Mesendoderm (in vitro differentiated cells): ENCODE measurements around the gene PPIA.

Source experiments
- DNase-seq: peaks from one replicate; pipeline ENCODE4 v3.0.0; 2013
- H2AK5ac ChIP-seq: 2 replicates; pipeline ENCODE4 v1.6.1; 2013; ENCODE audit warnings: low read length, inconsistent platforms
- H2BK120ac ChIP-seq: 2 replicates; pipeline ENCODE4 v1.6.1; 2013; ENCODE audit warnings: low read depth, mild to moderate bottlenecking, low read length, moderate library complexity, mixed read lengths
- H2BK15ac ChIP-seq: replicated peaks from 2 replicates; pipeline ENCODE4 v1.6.1; 2013; ENCODE audit warnings: low read depth, mild to moderate bottlenecking, moderate library complexity
- H2BK5ac ChIP-seq: 2 replicates; pipeline ENCODE4 v1.6.1; 2013; ENCODE audit warnings: low read length, inconsistent platforms
- H3K18ac ChIP-seq: 2 replicates; pipeline ENCODE4 v1.6.1; 2013; ENCODE audit warnings: mild to moderate bottlenecking, low read length, mixed read lengths
- H3K23ac ChIP-seq: one replicate; pipeline ENCODE4 v1.6.1; 2013; ENCODE audit warnings: low read length
- H3K27ac ChIP-seq: 2 replicates; pipeline ENCODE4 v1.5.1; 2013; ENCODE audit warnings: low read depth, mild to moderate bottlenecking, inconsistent platforms, low read length, moderate library complexity
- H3K27me3 ChIP-seq: 2 replicates; pipeline ENCODE4 v1.6.1; 2013; ENCODE audit warnings: low read length, control low read depth, mild to moderate bottlenecking, inconsistent platforms; ENCODE audit not compliant: insufficient read depth, poor library complexity
- H3K36me3 ChIP-seq: 2 replicates; pipeline ENCODE4 v1.6.1; 2013; ENCODE audit warnings: low read length, inconsistent platforms; ENCODE audit not compliant: control insufficient read depth, insufficient read depth
- H3K4ac ChIP-seq: one replicate; pipeline ENCODE4 v1.6.1; 2013; ENCODE audit warnings: low read depth, mild to moderate bottlenecking, low read length, moderate library complexity
- H3K4me1 ChIP-seq: 2 replicates; pipeline ENCODE4 v1.6.1; 2013; ENCODE audit warnings: low read depth, low read length, inconsistent platforms; ENCODE audit not compliant: control insufficient read depth
- H3K4me2 ChIP-seq: 2 replicates; pipeline ENCODE4 v1.6.1; 2013; ENCODE audit warnings: low read length
- H3K4me3 ChIP-seq: 2 replicates; pipeline ENCODE4 v1.5.1; 2013; ENCODE audit warnings: mild to moderate bottlenecking, low read length
- H3K56ac ChIP-seq: one replicate; pipeline ENCODE4 v1.6.1; 2013; ENCODE audit warnings: low read length
- H3K79me1 ChIP-seq: 2 replicates; pipeline ENCODE4 v1.6.1; 2013; ENCODE audit warnings: low read length, inconsistent platforms
- H3K79me2 ChIP-seq: 2 replicates; pipeline ENCODE4 v1.6.1; 2013; ENCODE audit warnings: mild to moderate bottlenecking, low read length; ENCODE audit not compliant: control insufficient read depth, insufficient read depth
- H3K9ac ChIP-seq: 2 replicates; pipeline ENCODE4 v1.6.1; 2013; ENCODE audit warnings: low read length, inconsistent platforms
- H4K5ac ChIP-seq: one replicate; pipeline ENCODE4 v1.6.1; 2013; ENCODE audit warnings: low read length
- H4K8ac ChIP-seq: one replicate; pipeline ENCODE4 v1.6.1; 2013; ENCODE audit warnings: low read depth, mild to moderate bottlenecking, control low read depth, low read length, moderate library complexity
- WGBS: extraction: QIAGEN DNeasy Blood & Tissue Kit; methylation state at CpG from one replicate; pipeline ENCODE4 v1.1.7; 2013; ENCODE audit warnings: low lambda C conversion rate, missing lambda C conversion rate; ENCODE audit not compliant: insufficient coverage; ENCODE audit errors: extremely low coverage; 5-methylcytosine and 5-hydroxymethylcytosine counted together

PPIA gene

DNA sequence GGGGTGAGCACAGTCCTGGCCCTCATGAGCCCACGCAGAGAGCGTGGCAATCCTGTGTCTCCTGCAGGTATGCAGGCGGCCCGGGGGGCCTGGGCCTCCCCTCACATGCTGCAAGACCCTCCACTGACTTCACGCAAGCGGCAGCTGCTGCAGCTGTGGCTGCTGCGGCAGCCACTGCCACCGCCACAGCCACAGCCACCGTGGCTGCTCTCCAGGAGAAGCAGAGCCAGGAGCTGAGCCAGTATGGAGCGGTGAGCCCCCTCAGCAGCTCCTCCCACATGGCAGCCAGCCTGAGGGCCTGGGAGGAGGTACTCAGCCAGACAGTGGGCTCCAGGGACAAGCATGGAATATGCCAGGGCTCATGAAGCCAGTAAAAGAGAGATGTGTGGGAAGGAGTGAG, 39.2 kb upstream of the PPIA start:
- Histone ChIP-seq H3K36me3 (no peaks in the 10 kb centered on the region), H3K4me3 (no peak overlapping the region), H4K5ac (no peak overlapping the region), H3K56ac (no peak overlapping the region), H2BK5ac (no peak overlapping the region), H3K79me2 (no peaks in the 10 kb centered on the region), H4K8ac (no peak overlapping the region), H3K23ac (no peak overlapping the region), H3K27ac (no peak overlapping the region), H3K79me1 (peaks cover 3% of the 10 kb centered on the region), H2AK5ac (no peak overlapping the region), H2BK120ac (no peak overlapping the region), H3K18ac (no peak overlapping the region), H3K4ac (no peak overlapping the region), H3K4me1 (no peaks in the 10 kb centered on the region), H3K4me2 (no peak overlapping the region), H3K9ac (no peak overlapping the region), H3K27me3 (no peaks in the 10 kb centered on the region), H2BK15ac (no peak overlapping the region)
- DNase-seq = no peak
- no CpG with 5 or more reads among the region's 10 CpGs for WGBS

GRCh38 chr7:44757739-44758138, 38.7 kb upstream of the PPIA start:
- H3K4me1 ChIP-seq = no peaks in the 10 kb centered on the region
- H3K56ac ChIP-seq = no peak overlapping the region
- no peaks in the 10 kb centered on the region for H3K27me3 ChIP-seq
- no peak overlapping the region for H4K8ac ChIP-seq
- no peaks in the 10 kb centered on the region for H3K36me3 ChIP-seq
- H3K4me2 ChIP-seq = no peak overlapping the region
- no peak overlapping the region for H3K4ac ChIP-seq
- WGBS = no CpG with 5 or more reads among the region's 7 CpGs
- H3K27ac ChIP-seq = no peak overlapping the region
- no peak for DNase-seq
- no peak overlapping the region for H2AK5ac ChIP-seq
- H2BK5ac ChIP-seq = no peak overlapping the region
- H2BK15ac ChIP-seq = no peak overlapping the region
- no peak overlapping the region for H2BK120ac ChIP-seq
- H3K18ac ChIP-seq = no peak overlapping the region
- no peaks in the 10 kb centered on the region for H3K79me2 ChIP-seq
- H3K9ac ChIP-seq = no peak overlapping the region
- no peak overlapping the region for H3K4me3 ChIP-seq
- H3K23ac ChIP-seq = no peak overlapping the region
- peaks cover 3% of the 10 kb centered on the region for H3K79me1 ChIP-seq
- H4K5ac ChIP-seq = no peak overlapping the region

DNA sequence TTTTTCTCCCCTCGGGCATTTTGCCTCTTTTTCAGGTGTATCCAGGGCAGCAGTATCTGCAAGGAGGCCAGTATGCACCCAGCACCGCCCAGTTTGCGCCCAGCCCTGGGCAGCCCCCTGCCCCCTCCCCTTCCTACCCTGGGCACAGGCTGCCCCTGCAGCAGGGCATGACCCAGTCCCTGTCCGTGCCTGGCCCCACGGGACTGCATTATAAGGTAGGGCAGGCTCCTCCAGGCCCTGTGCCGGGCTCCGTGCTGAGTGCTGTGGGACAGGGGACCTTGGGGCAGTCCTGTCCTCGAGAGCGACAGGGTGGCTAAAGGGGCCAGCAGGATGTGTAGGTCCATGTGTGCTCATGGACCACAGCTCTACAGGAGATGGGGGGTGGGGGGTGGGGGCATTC, 37.2 kb upstream of the PPIA start:
- Histone ChIP-seq H3K79me1 (peaks cover 3% of the 10 kb centered on the region), H3K4me3 (no peak overlapping the region), H3K4ac (no peak overlapping the region), H3K36me3 (no peaks in the 10 kb centered on the region), H4K5ac (no peak overlapping the region), H3K9ac (no peak overlapping the region), H3K4me1 (no peaks in the 10 kb centered on the region), H3K79me2 (no peaks in the 10 kb centered on the region), H3K27me3 (no peaks in the 10 kb centered on the region), H2AK5ac (no peak overlapping the region), H3K18ac (no peak overlapping the region), H3K56ac (no peak overlapping the region), H3K23ac (no peak overlapping the region), H4K8ac (no peak overlapping the region), H2BK15ac (no peak overlapping the region), H3K27ac (no peak overlapping the region), H2BK5ac (no peak overlapping the region), H2BK120ac (no peak overlapping the region), H3K4me2 (no peak overlapping the region)
- no peak for DNase-seq
- WGBS = no CpG with 5 or more reads among the region's 9 CpGs

DNA sequence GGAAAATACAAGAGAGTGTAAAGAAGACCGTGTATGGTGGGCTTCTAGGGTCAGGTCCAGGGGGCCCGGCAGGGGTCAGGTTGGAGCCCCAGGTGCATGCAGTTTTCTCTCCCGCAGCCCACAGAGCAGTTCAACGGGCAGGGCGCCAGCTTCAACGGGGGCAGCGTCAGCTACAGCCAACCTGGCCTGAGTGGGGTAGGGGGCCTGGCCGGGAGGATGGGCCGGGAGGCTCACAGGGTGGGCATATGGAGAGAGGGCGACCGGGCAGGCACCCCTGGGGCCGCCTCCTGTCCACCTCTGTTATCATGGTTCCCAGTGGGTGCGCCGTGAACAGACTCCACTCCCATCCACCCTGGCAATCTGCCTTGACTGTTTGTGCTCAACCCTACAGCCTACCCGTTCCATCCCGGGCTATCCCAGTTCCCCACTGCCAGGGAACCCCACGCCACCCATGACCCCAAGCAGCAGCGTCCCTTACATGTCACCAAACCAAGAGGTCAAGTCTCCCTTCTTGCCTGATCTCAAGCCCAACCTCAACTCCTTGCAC, 36.4 kb upstream of the PPIA start:
- no CpG with 5 or more reads among the region's 18 CpGs for whole genome bisulfite sequencing
- Histone ChIP-seq H2BK15ac (no peak overlapping the region), H3K9ac (no peak overlapping the region), H3K79me2 (no peaks in the 10 kb centered on the region), H2BK5ac (no peak overlapping the region), H3K4me1 (no peaks in the 10 kb centered on the region), H3K4me3 (no peak overlapping the region), H3K36me3 (peaks cover 5% of the 10 kb centered on the region), H4K8ac (no peak overlapping the region), H3K23ac (no peak overlapping the region), H2BK120ac (no peak overlapping the region), H4K5ac (no peak overlapping the region), H3K18ac (no peak overlapping the region), H3K27me3 (no peaks in the 10 kb centered on the region), H3K79me1 (no peaks in the 10 kb centered on the region), H3K27ac (no peak overlapping the region), H3K4me2 (no peak overlapping the region), H2AK5ac (no peak overlapping the region), H3K4ac (no peak overlapping the region), H3K56ac (no peak overlapping the region)
- no peak for DNase-seq

DNA sequence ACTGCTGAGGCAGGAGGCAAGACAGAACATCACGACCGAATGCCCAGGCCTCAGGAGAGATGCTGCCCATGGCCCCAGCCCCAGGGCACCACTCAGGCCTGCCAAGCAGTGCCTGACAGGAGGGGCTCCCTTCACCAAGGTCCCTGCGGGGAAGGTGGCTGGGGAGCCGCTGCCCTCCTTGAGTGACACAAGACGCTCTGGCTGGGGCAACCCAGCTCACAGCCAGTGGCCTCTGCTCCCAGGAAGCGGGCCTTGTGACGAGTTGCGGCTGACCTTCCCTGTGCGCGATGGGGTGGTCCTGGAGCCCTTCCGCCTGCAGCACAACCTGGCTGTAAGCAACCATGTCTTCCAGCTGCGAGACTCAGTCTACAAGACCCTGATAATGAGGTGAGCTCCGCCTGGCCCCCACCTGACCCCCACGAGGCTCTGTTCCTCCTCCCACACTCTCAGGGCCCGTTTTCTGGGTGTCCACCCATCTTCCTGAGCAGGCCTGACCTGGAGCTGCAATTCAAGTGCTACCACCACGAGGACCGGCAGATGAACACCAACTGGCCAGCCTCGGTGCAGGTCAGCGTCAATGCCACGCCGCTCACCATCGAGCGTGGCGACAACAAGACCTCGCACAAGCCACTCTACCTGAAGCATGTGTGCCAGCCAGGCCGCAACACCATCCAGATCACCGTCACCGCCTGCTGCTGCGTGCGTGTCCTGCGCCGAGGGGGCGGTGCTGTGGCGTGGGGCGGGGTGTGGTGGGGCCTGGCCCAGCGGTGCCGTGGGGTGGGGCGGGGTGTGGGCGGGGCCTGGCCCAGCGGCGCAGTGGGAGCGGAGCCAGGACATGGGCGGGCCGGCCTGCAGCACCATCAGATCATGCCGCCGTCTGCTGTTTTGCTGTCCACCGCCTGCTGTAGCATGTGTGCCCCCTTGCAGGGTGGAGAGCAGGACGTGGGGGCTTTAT, 35.0 kb upstream of the PPIA start:
- Histone ChIP-seq H2BK15ac (no peak overlapping the region), H3K27me3 (no peaks in the 10 kb centered on the region), H3K9ac (no peak overlapping the region), H3K79me1 (no peaks in the 10 kb centered on the region), H3K4ac (no peak overlapping the region), H2BK5ac (no peak overlapping the region), H2AK5ac (no peak overlapping the region), H3K79me2 (no peaks in the 10 kb centered on the region), H3K4me1 (no peaks in the 10 kb centered on the region), H3K36me3 (peaks cover 7% of the 10 kb centered on the region), H4K8ac (no peak overlapping the region), H3K23ac (no peak overlapping the region), H3K18ac (no peak overlapping the region), H4K5ac (no peak overlapping the region), H3K4me3 (no peak overlapping the region), H3K4me2 (no peak overlapping the region), H3K56ac (no peak overlapping the region), H2BK120ac (no peak overlapping the region), H3K27ac (no peak overlapping the region)
- no peak for DNase-seq
- WGBS = no CpG with 5 or more reads among the region's 48 CpGs
